ENCODE measurements around the gene SFSWAP. TPM values are rescaled to one million over a fixed set of nuclear protein-coding genes. Genes with fewer than 3 reads are reported as not detected.

SFSWAP gene
- total and polyA plus RNA-seq, 3 donors from 2014 or later: 37.7 to 68.4 (median 62.4) TPM

GRCh38 chr12:131799195-131799594 lies 88.3 kb downstream of the SFSWAP start:
- DNase-seq: no peak
- Histone ChIP-seq H3K4me3 (no peak overlapping the region), H3K9me3 (no peaks in the 10 kb centered on the region), H3K36me3 (ENCODE audit: low read depth, missing control alignments) (no peaks in the 10 kb centered on the region), H3K27ac (no peak overlapping the region), H3K27me3 (no peaks in the 10 kb centered on the region), H3K4me1 (no peaks in the 10 kb centered on the region)
- TF ChIP-seq POLR2A (IDR thresholded peaks at IDR 0.05) (no peak), CTCF (IDR thresholded peaks at IDR 0.05) (no peak)
- intact Hi-C loops (cut with DNase I; ENCODE audit: low total_unique reads): no loop called here
- WGBS, 2 donors: 90 to 92% methylated on average over 21 of the region's 21 CpGs

- Histone ChIP-seq H3K9me3 (no peaks in the 10 kb centered on the region), H3K4me1 (no peaks in the 10 kb centered on the region), H3K27ac (no peak overlapping the region), H3K36me3 (ENCODE audit: low read depth, missing control alignments) (no peaks in the 10 kb centered on the region), H3K4me3 (no peak overlapping the region), H3K27me3 (no peaks in the 10 kb centered on the region)
- intact Hi-C loops (cut with DNase I; ENCODE audit: low total_unique reads): no loop called here
- 92 to 94% methylated on average over 18 to 29 of the region's 29 CpGs for WGBS, 2 donors
- DNase-seq: no peak
- TF ChIP-seq POLR2A (IDR thresholded peaks at IDR 0.05) (no peak), CTCF (IDR thresholded peaks at IDR 0.05) (no peak)
These were observed 89.1 kb downstream of the SFSWAP start for GRCh38 chr12:131799828-131800593.

- DNase-seq: no peak
- Histone ChIP-seq H3K4me1 (no peaks in the 10 kb centered on the region), H3K9me3 (no peaks in the 10 kb centered on the region), H3K27ac (no peak overlapping the region), H3K36me3 (ENCODE audit: low read depth, missing control alignments) (no peaks in the 10 kb centered on the region), H3K27me3 (no peaks in the 10 kb centered on the region), H3K4me3 (no peak overlapping the region)
- TF ChIP-seq POLR2A (IDR thresholded peaks at IDR 0.05) (no peak), CTCF (IDR thresholded peaks at IDR 0.05) (no peak)
- WGBS, 2 donors: 91 to 93% methylated on average over 19 to 20 of the region's 20 CpGs
- intact Hi-C loops (cut with DNase I; ENCODE audit: low total_unique reads): no loop called here
These were observed 89.8 kb downstream of the SFSWAP start for GRCh38 chr12:131800594-131801135.

- Histone ChIP-seq H3K4me1 (no peaks in the 10 kb centered on the region), H3K27me3 (no peaks in the 10 kb centered on the region), H3K36me3 (ENCODE audit: low read depth, missing control alignments) (no peaks in the 10 kb centered on the region), H3K27ac (no peak overlapping the region), H3K4me3 (no peak overlapping the region), H3K9me3 (no peaks in the 10 kb centered on the region)
- WGBS, 2 donors: 86 to 88% methylated on average over 13 to 35 of the region's 35 CpGs
- TF ChIP-seq POLR2A (IDR thresholded peaks at IDR 0.05) (no peak), CTCF (IDR thresholded peaks at IDR 0.05) (no peak)
- no peak for DNase-seq
- intact Hi-C loops (cut with DNase I; ENCODE audit: low total_unique reads): no loop called here
These were observed 90.5 kb downstream of the SFSWAP start for GRCh38 chr12:131801254-131801866.

Measured in testis (tissue), 3 donors.